ENCODE measurements around the gene ZDHHC8. TPM values are rescaled to one million over a fixed set of nuclear protein-coding genes. Genes with fewer than 3 reads are reported as not detected.

Gene ZDHHC8
- total and polyA plus RNA-seq, 10 of the 15 experiments (the other 5 are each of a cell fraction or from before 2014, with no cell fraction given): 0.03 to 46.3 (median 5.3) TPM

DNA sequence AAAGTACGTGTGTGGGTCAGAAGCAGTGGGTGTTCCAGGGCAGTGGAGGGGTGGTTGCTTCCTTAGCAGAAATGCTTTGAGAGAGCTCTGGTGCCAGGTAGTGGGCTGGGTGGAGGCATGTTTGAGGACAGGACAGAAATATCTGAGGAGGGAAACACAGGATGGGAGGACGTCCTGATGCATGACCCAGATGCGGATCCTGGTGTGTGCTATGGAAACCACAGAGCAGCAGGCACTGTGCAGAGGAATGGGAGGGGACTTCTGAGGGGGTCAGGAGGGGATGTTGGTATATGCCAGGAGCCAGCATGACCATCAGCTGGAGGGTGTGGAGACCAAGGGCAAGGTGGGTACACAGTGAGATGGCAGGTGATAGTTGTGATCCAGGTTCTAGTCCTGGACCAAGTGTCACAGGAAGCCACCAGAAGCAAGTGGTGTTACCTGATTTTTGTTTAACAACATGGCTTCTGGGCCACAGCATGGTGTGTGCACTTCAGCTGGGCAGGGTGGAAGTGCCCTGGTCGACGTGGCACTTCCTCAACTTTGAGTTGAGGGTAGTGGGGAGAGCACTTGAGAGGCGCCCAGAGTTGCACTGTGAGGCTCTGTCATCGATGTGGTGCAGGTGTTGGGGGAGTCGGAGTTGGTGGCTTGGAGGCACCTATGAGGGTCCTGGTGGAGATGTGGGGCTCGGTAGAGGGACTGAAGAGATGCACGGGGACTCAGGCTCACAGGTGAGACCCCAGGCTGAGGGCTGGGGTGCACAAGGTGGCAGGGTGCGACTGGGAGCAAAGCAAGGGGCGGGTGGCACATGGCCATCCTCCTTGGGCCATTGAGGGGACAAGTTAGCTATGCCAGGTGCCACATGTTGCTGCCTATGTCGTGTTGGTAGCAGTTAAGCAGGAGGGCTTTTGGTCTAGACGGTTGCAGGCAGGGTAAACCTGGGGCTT, 44.0 kb upstream of the ZDHHC8 start:
- no peak for DNase-seq (ENCODE audit: low read depth, low spot score)
- Histone ChIP-seq H3K4me2 (ENCODE audit: control insufficient read depth, insufficient read depth) (no peak overlapping the region), H3K4me3 (no peak overlapping the region), H3K27ac (ENCODE audit: control insufficient read depth, insufficient read depth) (no peak overlapping the region), H3K79me2 (ENCODE audit: control insufficient read depth, insufficient read depth, low read length) (peaks cover 31% of the 10 kb centered on the region), H3K9me3 (replicated peaks; ENCODE audit: control insufficient read depth, insufficient read depth, low read length) (no peaks in the 10 kb centered on the region), H2AFZ (ENCODE audit: control insufficient read depth, low read depth, low read length) (no peak overlapping the region), H3K9ac (ENCODE audit: control insufficient read depth, insufficient read depth, low read length) (no peak overlapping the region), H3K4me1 (ENCODE audit: control insufficient read depth, insufficient read depth, low read length) (peaks cover 2% of the 10 kb centered on the region; the same call in 1 of the 2 replicates), H4K20me1 (ENCODE audit: control insufficient read depth, insufficient read depth) (no peaks in the 10 kb centered on the region), H3K36me3 (ENCODE audit: control insufficient read depth in 2 of 2, insufficient read depth in 2 of 2, low read length in 1 of 2) (peaks cover 29 to 31% of the 10 kb centered on the region in 2 experiments), H3K27me3 (replicated peaks in 1 of 2; ENCODE audit: control insufficient read depth in 2 of 2, insufficient read depth in 2 of 2, low read length in 1 of 2) (no peaks in the 10 kb centered on the region)
- in situ Hi-C loops (cut with MboI): no loop called here
- 93% methylated on average over 14 of the region's 14 CpGs for WGBS (ENCODE audit: insufficient coverage, insufficient replicate concordance, low lambda C conversion rate, missing lambda C conversion rate)
- intact Hi-C loops (cut with micrococcal nuclease; ENCODE audit: unreplicated experiment): no loop called here
- POLR2A ChIA-PET: no interaction called here
- CTCF ChIA-PET: no interaction called here
- no peak for FAIRE-seq
- no TSS peak for BruUV-seq (replicated peaks)
- no peak for ATAC-seq
- SMC1A ChIA-PET (ENCODE audit: uncharacterized antibody, unreplicated experiment): no interaction called here
- RAD21 ChIA-PET (ENCODE audit: unreplicated experiment): no interaction called here
- TF ChIP-seq EED (IDR thresholded peaks at IDR 0.05; ENCODE audit: low read depth) (no peak), CHD1 (IDR thresholded peaks at IDR 0.05; ENCODE audit: low read depth, low read length) (no peak), POLR2AphosphoS2 (IDR thresholded peaks at IDR 0.05; ENCODE audit: low read depth, low read length) (no peak), SREBF2 (IDR thresholded peaks at IDR 0.05; ENCODE audit: low read length) (no peak), IKZF2 (IDR thresholded peaks at IDR 0.05) (no peak), MYC (IDR thresholded peaks at IDR 0.05; ENCODE audit: insufficient read depth, insufficient read length, insufficient replicate concordance, low read length, severe bottlenecking) (no peak), RFX5 (IDR thresholded peaks at IDR 0.05; ENCODE audit: low read depth, low read length) (no peak), PBX3 (IDR thresholded peaks at IDR 0.05; ENCODE audit: insufficient replicate concordance, low read depth, low read length) (no peak), IRF5 (IDR thresholded peaks at IDR 0.05; ENCODE audit: borderline replicate concordance) (no peak)
- TF ChIP-seq, protein P1, sequence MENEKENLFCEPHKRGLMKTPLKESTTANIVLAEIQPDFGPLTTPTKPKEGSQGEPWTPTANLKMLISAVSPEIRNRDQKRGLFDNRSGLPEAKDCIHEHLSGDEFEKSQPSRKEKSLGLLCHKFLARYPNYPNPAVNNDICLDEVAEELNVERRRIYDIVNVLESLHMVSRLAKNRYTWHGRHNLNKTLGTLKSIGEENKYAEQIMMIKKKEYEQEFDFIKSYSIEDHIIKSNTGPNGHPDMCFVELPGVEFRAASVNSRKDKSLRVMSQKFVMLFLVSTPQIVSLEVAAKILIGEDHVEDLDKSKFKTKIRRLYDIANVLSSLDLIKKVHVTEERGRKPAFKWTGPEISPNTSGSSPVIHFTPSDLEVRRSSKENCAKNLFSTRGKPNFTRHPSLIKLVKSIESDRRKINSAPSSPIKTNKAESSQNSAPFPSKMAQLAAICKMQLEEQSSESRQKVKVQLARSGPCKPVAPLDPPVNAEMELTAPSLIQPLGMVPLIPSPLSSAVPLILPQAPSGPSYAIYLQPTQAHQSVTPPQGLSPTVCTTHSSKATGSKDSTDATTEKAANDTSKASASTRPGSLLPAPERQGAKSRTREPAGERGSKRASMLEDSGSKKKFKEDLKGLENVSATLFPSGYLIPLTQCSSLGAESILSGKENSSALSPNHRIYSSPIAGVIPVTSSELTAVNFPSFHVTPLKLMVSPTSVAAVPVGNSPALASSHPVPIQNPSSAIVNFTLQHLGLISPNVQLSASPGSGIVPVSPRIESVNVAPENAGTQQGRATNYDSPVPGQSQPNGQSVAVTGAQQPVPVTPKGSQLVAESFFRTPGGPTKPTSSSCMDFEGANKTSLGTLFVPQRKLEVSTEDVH (IDR thresholded peaks at IDR 0.05; ENCODE audit: low read depth, partially characterized antibody): no peak
- TF ChIP-seq, protein P2, sequence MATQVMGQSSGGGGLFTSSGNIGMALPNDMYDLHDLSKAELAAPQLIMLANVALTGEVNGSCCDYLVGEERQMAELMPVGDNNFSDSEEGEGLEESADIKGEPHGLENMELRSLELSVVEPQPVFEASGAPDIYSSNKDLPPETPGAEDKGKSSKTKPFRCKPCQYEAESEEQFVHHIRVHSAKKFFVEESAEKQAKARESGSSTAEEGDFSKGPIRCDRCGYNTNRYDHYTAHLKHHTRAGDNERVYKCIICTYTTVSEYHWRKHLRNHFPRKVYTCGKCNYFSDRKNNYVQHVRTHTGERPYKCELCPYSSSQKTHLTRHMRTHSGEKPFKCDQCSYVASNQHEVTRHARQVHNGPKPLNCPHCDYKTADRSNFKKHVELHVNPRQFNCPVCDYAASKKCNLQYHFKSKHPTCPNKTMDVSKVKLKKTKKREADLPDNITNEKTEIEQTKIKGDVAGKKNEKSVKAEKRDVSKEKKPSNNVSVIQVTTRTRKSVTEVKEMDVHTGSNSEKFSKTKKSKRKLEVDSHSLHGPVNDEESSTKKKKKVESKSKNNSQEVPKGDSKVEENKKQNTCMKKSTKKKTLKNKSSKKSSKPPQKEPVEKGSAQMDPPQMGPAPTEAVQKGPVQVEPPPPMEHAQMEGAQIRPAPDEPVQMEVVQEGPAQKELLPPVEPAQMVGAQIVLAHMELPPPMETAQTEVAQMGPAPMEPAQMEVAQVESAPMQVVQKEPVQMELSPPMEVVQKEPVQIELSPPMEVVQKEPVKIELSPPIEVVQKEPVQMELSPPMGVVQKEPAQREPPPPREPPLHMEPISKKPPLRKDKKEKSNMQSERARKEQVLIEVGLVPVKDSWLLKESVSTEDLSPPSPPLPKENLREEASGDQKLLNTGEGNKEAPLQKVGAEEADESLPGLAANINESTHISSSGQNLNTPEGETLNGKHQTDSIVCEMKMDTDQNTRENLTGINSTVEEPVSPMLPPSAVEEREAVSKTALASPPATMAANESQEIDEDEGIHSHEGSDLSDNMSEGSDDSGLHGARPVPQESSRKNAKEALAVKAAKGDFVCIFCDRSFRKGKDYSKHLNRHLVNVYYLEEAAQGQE (IDR thresholded peaks at IDR 0.05; ENCODE audit: low read depth, low read length): no peak
- TF ChIP-seq, protein P3, sequence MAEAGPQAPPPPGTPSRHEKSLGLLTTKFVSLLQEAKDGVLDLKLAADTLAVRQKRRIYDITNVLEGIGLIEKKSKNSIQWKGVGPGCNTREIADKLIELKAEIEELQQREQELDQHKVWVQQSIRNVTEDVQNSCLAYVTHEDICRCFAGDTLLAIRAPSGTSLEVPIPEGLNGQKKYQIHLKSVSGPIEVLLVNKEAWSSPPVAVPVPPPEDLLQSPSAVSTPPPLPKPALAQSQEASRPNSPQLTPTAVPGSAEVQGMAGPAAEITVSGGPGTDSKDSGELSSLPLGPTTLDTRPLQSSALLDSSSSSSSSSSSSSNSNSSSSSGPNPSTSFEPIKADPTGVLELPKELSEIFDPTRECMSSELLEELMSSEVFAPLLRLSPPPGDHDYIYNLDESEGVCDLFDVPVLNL (IDR thresholded peaks at IDR 0.05; ENCODE audit: low read depth, low read length): no peak

Measured in GM12878 (cell line).